HEK293 (cell line): ENCODE data around the gene ICOS.

Source experiments
- CTCF ChIA-PET: fragments of 350-600 bp; formaldehyde crosslinking; extraction: SDS; loops from one replicate; lab custom pipeline; 2021; ENCODE audit warnings: antibody characterized with exemption; lab: Yijun Ruan, JAX
- POLR2A ChIA-PET: fragments of 300-600 bp; formaldehyde crosslinking; extraction: SDS; loops from one replicate; lab custom pipeline; 2020; ENCODE audit warnings: antibody characterized with exemption, inconsistent platforms; lab: Yijun Ruan, JAX
- H3K27ac ChIP-seq: fragments of 200-500 bp; sonication (Bioruptor generic); 2 replicates; pipeline ENCODE4 v1.5.1; 2014; ENCODE audit warnings: low read depth, low read length, control low read depth, inconsistent platforms; ENCODE audit errors: extremely low read depth
- H3K36me3 ChIP-seq, 2 experiments: fragments of 200-500 bp in 1 of 2; sonication (Bioruptor generic) in 1 of 2; 1 replicate in 1 of 2; 2 replicates in 1 of 2; pipeline ENCODE4 v1.5.1; 2014 to 2017; ENCODE audit warnings: inconsistent platforms in 2 of 2, low read length in 2 of 2; ENCODE audit not compliant: control insufficient read depth in 2 of 2, insufficient read depth in 1 of 2
- H3K4me1 ChIP-seq: fragments of 200-500 bp; sonication (Bioruptor generic); 2 replicates; pipeline ENCODE4 v1.5.1; 2014; ENCODE audit warnings: mild to moderate bottlenecking, low read length, inconsistent platforms; ENCODE audit not compliant: control insufficient read depth, insufficient read depth
- H3K4me3 ChIP-seq: 2 replicates; pipeline ENCODE4 v1.5.1; 2011; ENCODE audit warnings: low read depth, mild to moderate bottlenecking, control low read depth, low read length, moderate library complexity
- H3K9me3 ChIP-seq: fragments of 200-500 bp; sonication (Bioruptor generic); 2 replicates; pipeline ENCODE4 v1.5.1; 2014; ENCODE audit warnings: low read depth, low read length, inconsistent platforms; ENCODE audit not compliant: control insufficient read depth, insufficient read depth
- MEIS1 ChIP-seq: sonication (generic); formaldehyde crosslinking; IDR thresholded peaks from 2 replicates; pipeline ENCODE4 v1.8.1; 2022; ENCODE audit warnings: missing genetic modification reagents, mild to moderate bottlenecking, borderline replicate concordance
- MYNN ChIP-seq: fragments of 450-650 bp; formaldehyde crosslinking; IDR thresholded peaks from 2 replicates; pipeline ENCODE4 v1.5.1; 2016; ENCODE audit warnings: missing biosample characterization, missing genetic modification characterization, borderline replicate concordance
- OVOL3 ChIP-seq: fragments of 450-650 bp; formaldehyde crosslinking; IDR thresholded peaks from 2 replicates; pipeline ENCODE4 v1.5.1; 2016; ENCODE audit warnings: missing biosample characterization, missing genetic modification characterization
- PRDM2 ChIP-seq: fragments of 450-650 bp; formaldehyde crosslinking; IDR thresholded peaks from 2 replicates; pipeline ENCODE4 v1.5.1; 2016; ENCODE audit warnings: missing biosample characterization, missing genetic modification characterization, borderline replicate concordance
- PRDM6 ChIP-seq: fragments of 450-650 bp; formaldehyde crosslinking; IDR thresholded peaks from 2 replicates; pipeline ENCODE4 v1.5.1; 2017; ENCODE audit warnings: missing biosample characterization, missing genetic modification characterization
- RBAK ChIP-seq: fragments of 450-650 bp; formaldehyde crosslinking; IDR thresholded peaks from 2 replicates; pipeline ENCODE4 v1.5.1; 2016; ENCODE audit warnings: missing biosample characterization, missing genetic modification characterization
- YY1 ChIP-seq: fragments of 450-650 bp; formaldehyde crosslinking; IDR thresholded peaks from 2 replicates; pipeline ENCODE4 v1.5.1; 2018; ENCODE audit warnings: missing biosample characterization, missing genetic modification characterization
- ZFHX2 ChIP-seq: fragments of 450-650 bp; formaldehyde crosslinking; conservative IDR thresholded peaks from 2 replicates; pipeline ENCODE4 v1.5.1; 2016; ENCODE audit warnings: missing biosample characterization, missing genetic modification characterization
- ZNF138 ChIP-seq: fragments of 450-650 bp; formaldehyde crosslinking; IDR thresholded peaks from 2 replicates; pipeline ENCODE4 v1.5.1; 2016; ENCODE audit warnings: missing biosample characterization, missing genetic modification characterization, borderline replicate concordance
- ZNF23 ChIP-seq: fragments of 450-650 bp; formaldehyde crosslinking; IDR thresholded peaks from 2 replicates; pipeline ENCODE4 v1.5.1; 2016; ENCODE audit warnings: missing biosample characterization, missing genetic modification characterization, borderline replicate concordance
- ZNF280D ChIP-seq: fragments of 450-650 bp; formaldehyde crosslinking; IDR thresholded peaks from 2 replicates; pipeline ENCODE4 v1.5.1; 2016; ENCODE audit warnings: missing biosample characterization, missing genetic modification characterization
- ZNF292 ChIP-seq: fragments of 450-650 bp; formaldehyde crosslinking; IDR thresholded peaks from 2 replicates; pipeline ENCODE4 v1.5.1; 2016; ENCODE audit warnings: low read depth, missing biosample characterization, missing genetic modification characterization, borderline replicate concordance
- ZNF302 ChIP-seq: fragments of 450-650 bp; formaldehyde crosslinking; IDR thresholded peaks from 2 replicates; pipeline ENCODE4 v1.5.1; 2016; ENCODE audit warnings: missing biosample characterization, missing genetic modification characterization, low read depth
- ZNF404 ChIP-seq: fragments of 450-650 bp; formaldehyde crosslinking; IDR thresholded peaks from 2 replicates; pipeline ENCODE4 v1.5.1; 2017; ENCODE audit warnings: missing biosample characterization, missing genetic modification characterization
- ZNF473 ChIP-seq: fragments of 450-650 bp; formaldehyde crosslinking; IDR thresholded peaks from 2 replicates; pipeline ENCODE4 v1.5.1; 2017; ENCODE audit warnings: missing biosample characterization, missing genetic modification characterization
- ZNF514 ChIP-seq: fragments of 450-650 bp; formaldehyde crosslinking; IDR thresholded peaks from 2 replicates; pipeline ENCODE4 v1.5.1; 2016; ENCODE audit warnings: missing biosample characterization, missing genetic modification characterization
- ZNF548 ChIP-seq: fragments of 450-650 bp; formaldehyde crosslinking; IDR thresholded peaks from 2 replicates; pipeline ENCODE4 v1.5.1; 2016; ENCODE audit warnings: missing biosample characterization, missing genetic modification characterization
- ZNF629 ChIP-seq: fragments of 450-650 bp; formaldehyde crosslinking; IDR thresholded peaks from 2 replicates; pipeline ENCODE4 v1.5.1; 2017; ENCODE audit warnings: missing biosample characterization, missing genetic modification characterization
- ZNF670 ChIP-seq: fragments of 450-650 bp; formaldehyde crosslinking; IDR thresholded peaks from 2 replicates; pipeline ENCODE4 v1.5.1; 2016; ENCODE audit warnings: missing biosample characterization, missing genetic modification characterization, low read depth

The ICOS gene

GRCh38 chr2:203996692-203997091, 60.1 kb downstream of the ICOS start:
- TF ChIP-seq RBAK (tag by site-specific recombination), result no peak
- no peak for TF ChIP-seq OVOL3 (tag by site-specific recombination)
- no peak for TF ChIP-seq PRDM2 (tag by site-specific recombination)
- TF ChIP-seq ZNF302 (tag by site-specific recombination), result no peak
- no peak for TF ChIP-seq YY1 (tag by site-specific recombination)
- TF ChIP-seq ZNF473 (tag by site-specific recombination), result no peak
- TF ChIP-seq MEIS1 (CRISPR knock-in tag), result no peak
- TF ChIP-seq ZNF670 (tag by site-specific recombination), result no peak
- no peak for TF ChIP-seq MYNN
- no peak for TF ChIP-seq ZNF292
- TF ChIP-seq PRDM6 (tag by site-specific recombination), result no peak
- TF ChIP-seq ZNF404, result no peak
- TF ChIP-seq ZNF514 (tag by site-specific recombination), result no peak
- no peak for TF ChIP-seq ZNF138 (tag by site-specific recombination)
- no peak for TF ChIP-seq ZNF280D (tag by site-specific recombination)
- TF ChIP-seq ZNF23 (tag by site-specific recombination), result no peak
- TF ChIP-seq ZNF629 (tag by site-specific recombination), result no peak
- no peak for TF ChIP-seq ZFHX2 (tag by site-specific recombination)
- TF ChIP-seq ZNF548 (tag by site-specific recombination), result no peak
- POLR2A ChIA-PET, result no interaction called here
- no peaks in the 10 kb centered on the region for H3K36me3 ChIP-seq
- no peak overlapping the region for H3K4me3 ChIP-seq
- no peak overlapping the region for H3K27ac ChIP-seq
- H3K9me3 ChIP-seq, result no peaks in the 10 kb centered on the region
- 0 out of 2 replicates have a peak, but pooled peaks cover 3% of the 10 kb centered on the region for H3K4me1 ChIP-seq
- CTCF ChIA-PET, result interaction anchor here (0.6 kb wide), 1 partner anchor 184 kb away, joined by 3 read pairs; no protein-coding TSS in a partner anchor
